Gastroesophageal sphincter (tissue), 4 donors: Measurements from ENCODE around the gene INO80B. TPM values are rescaled to one million over a fixed set of nuclear protein-coding genes. Genes with fewer than 3 reads are reported as not detected.
A peak's percentile ranks its signal among the peaks of the same experiment; 100 is the strongest.

Source experiments
- ATAC-seq: fragments of 150-250 bp; one replicate; pipeline ENCODE4 v1.9.1; 2016; ENCODE audit warnings: mild to moderate bottlenecking, moderate library complexity
- H3K27ac ChIP-seq, 4 donors: fragments of 200-600 bp; sonication (generic) in 3 of 4; 1 replicate in 3 of 4; 2 replicates in 1 of 4; pipeline ENCODE4 v1.5.1; 2016 to 2019
- H3K27me3 ChIP-seq: fragments of 200-600 bp; sonication (generic); one replicate; pipeline ENCODE4 v1.5.1; 2019
- H3K36me3 ChIP-seq, 2 donors: fragments of 200-600 bp; sonication (generic); one replicate each; pipeline ENCODE4 v1.5.1; 2019; ENCODE audit warnings: control low read depth in 1 of 2
- H3K4me1 ChIP-seq, 3 donors: fragments of 200-600 bp; sonication (generic); 1 replicate in 2 of 3; 2 replicates in 1 of 3; pipeline ENCODE4 v1.5.1; 2016 to 2019; ENCODE audit warnings: control low read depth in 2 of 3
- H3K4me3 ChIP-seq, 2 donors: fragments of 200-600 bp; sonication (generic); one replicate each; pipeline ENCODE4 v1.5.1; 2019; ENCODE audit warnings: mild to moderate bottlenecking in 1 of 2, moderate library complexity in 1 of 2
- H3K9me3 ChIP-seq, 3 donors: fragments of 200-600 bp; sonication (generic); one replicate each; pipeline ENCODE4 v1.5.1; 2017 to 2019; ENCODE audit warnings: control low read depth in 2 of 3
- EP300 ChIP-seq: sonication (generic); formaldehyde crosslinking; IDR thresholded peaks from one replicate; pipeline ENCODE4 v1.6.1; 2017; ENCODE audit warnings: antibody characterized with exemption, mild to moderate bottlenecking
- POLR2A ChIP-seq, 2 donors: fragments of 450-650 bp; IDR thresholded peaks; one replicate each; pipeline ENCODE4 v1.6.1; 2017; ENCODE audit warnings: antibody characterized with exemption in 2 of 2, mild to moderate bottlenecking in 2 of 2, moderate library complexity in 1 of 2
- POLR2AphosphoS5 ChIP-seq: sonication (generic); formaldehyde crosslinking; IDR thresholded peaks from one replicate; pipeline ENCODE4 v1.6.1; 2017; ENCODE audit warnings: antibody characterized with exemption
- WGBS, 2 donors: methylation state at CpG; one replicate each; pipeline ENCODE4 v1.1.5; 2018; ENCODE audit warnings: low coverage in 1 of 2; 5-methylcytosine and 5-hydroxymethylcytosine counted together
- total RNA-seq, 4 donors: library from RNA; depleted of rRNA; stranded (reverse); fragments of >200 nt; gene quantifications; one replicate each; pipeline ENCODE4 v1.1.0, GENCODE V29; 2016
- TF ChIP-seq, protein P1 (sequence below), 4 experiments: fragments of 200-600 bp in 2 of 4; fragments of 450-650 bp in 2 of 4; sonication (generic) in 1 of 4; IDR thresholded peaks; one replicate each; pipeline ENCODE4 v1.5.1; 2017 to 2019; ENCODE audit warnings: antibody characterized with exemption in 4 of 4, mild to moderate bottlenecking in 2 of 4, moderate library complexity in 2 of 4

Gene INO80B
- total RNA-seq, 4 donors from 2014 or later, result 14.3 to 26.4 (median 19.2) TPM

DNA sequence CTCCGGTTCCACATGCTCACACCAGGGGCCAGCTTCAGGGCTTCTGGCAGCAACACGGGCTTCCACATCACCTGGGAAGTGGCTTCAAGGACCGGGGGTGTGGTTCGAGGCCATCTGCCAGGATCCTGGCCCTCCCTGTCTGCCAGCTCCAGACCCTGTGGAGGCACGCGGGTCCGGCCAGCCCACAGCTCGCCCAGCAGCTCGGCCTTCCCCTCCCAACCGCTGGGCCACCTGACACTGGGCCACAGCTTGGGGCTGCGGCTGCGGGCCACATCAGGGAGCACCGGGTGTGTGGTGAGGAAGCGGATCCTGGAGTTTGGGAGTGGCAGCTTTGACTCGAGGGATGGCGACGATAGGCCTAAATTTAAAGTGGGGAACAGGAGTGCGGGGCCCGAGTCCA is 40.4 kb upstream of the INO80B start:
- H3K9me3 ChIP-seq, result no peaks in the 10 kb centered on the region
- no peaks in the 10 kb centered on the region for H3K27me3 ChIP-seq
- peak overlapping the region; percentile 36 to 61 for H3K4me3 ChIP-seq
- no peak for ATAC-seq
- H3K36me3 ChIP-seq, result no peaks in the 10 kb centered on the region
- WGBS, 2 donors, result 100% methylated on average over 1 of the region's 19 CpGs; no CpG with 5 or more reads in 1 of the 2 donors
- TF ChIP-seq POLR2A (IDR thresholded peaks at IDR 0.05) (no peak), EP300 (no peak)
- peak overlapping the region in 3 of 4 donors; percentile 54 to 68 (median 59) for H3K27ac ChIP-seq
- H3K4me1 ChIP-seq, result peaks cover 0 to 37% (median 9%) of the 10 kb centered on the region in 3 donors

DNA sequence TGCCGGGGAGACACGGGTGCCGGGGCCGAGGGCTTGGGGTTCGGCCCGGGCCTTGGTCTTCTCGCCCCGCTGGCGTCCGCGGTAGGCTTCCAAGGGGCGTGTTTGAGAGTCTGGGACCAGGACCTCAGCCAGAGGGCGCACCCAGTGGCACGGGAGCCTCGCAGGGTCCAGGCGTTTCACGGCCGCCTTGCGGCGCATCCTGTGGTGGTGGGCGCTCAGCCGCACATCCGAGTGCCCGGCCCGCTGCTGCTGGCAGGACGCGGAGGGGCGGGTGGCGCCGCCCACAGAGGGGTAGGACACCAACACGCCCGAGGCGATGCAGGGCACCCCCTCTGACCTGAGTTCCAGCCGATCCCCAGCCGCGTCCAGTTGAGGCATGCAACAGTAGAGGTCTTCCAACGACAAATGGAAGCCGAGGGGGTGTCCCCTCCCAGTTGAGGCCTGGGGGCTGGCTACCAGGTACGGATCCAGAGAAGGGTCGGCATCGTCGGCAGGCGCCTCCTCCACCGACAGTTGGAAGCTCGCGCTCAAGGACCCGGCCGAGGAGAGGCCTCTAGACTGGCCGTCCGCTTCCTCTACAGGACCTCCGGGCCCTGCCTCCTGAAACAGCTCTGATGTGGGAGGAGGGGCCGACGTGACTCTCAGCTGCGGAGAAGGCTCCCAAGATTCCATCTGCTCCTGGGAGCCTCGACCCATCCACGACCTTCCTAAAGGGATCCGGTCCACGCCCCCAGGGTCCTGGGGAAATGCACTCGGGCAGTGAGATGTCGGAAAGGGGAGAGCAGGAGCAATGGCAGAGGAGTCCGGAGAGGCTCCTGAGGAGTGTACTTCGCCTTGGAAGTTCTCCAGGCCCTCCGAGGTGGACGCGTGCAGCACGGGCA is 39.8 kb upstream of the INO80B start:
- TF ChIP-seq EP300, result no peak
- TF ChIP-seq POLR2A (IDR thresholded peaks at IDR 0.05), result no peak
- TF ChIP-seq POLR2AphosphoS5, result no peak
- TF ChIP-seq, protein P1, sequence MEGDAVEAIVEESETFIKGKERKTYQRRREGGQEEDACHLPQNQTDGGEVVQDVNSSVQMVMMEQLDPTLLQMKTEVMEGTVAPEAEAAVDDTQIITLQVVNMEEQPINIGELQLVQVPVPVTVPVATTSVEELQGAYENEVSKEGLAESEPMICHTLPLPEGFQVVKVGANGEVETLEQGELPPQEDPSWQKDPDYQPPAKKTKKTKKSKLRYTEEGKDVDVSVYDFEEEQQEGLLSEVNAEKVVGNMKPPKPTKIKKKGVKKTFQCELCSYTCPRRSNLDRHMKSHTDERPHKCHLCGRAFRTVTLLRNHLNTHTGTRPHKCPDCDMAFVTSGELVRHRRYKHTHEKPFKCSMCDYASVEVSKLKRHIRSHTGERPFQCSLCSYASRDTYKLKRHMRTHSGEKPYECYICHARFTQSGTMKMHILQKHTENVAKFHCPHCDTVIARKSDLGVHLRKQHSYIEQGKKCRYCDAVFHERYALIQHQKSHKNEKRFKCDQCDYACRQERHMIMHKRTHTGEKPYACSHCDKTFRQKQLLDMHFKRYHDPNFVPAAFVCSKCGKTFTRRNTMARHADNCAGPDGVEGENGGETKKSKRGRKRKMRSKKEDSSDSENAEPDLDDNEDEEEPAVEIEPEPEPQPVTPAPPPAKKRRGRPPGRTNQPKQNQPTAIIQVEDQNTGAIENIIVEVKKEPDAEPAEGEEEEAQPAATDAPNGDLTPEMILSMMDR (IDR thresholded peaks at IDR 0.05), result peak in 3 of 4 experiments; percentile 1 to 72 (median 34)
- peak overlapping the region; percentile 36 to 61 for H3K4me3 ChIP-seq
- peak; percentile 79 for ATAC-seq
- peaks cover 0 to 37% (median 9%) of the 10 kb centered on the region in 3 donors for H3K4me1 ChIP-seq
- 3% methylated on average over 10 of the region's 66 CpGs; no CpG with 5 or more reads in 1 of the 2 donors for WGBS, 2 donors
- H3K27me3 ChIP-seq, result no peaks in the 10 kb centered on the region
- H3K27ac ChIP-seq, result peak overlapping the region in 3 of 4 donors; percentile 54 to 68 (median 59)
- H3K9me3 ChIP-seq, result no peaks in the 10 kb centered on the region
- H3K36me3 ChIP-seq, result no peaks in the 10 kb centered on the region

DNA sequence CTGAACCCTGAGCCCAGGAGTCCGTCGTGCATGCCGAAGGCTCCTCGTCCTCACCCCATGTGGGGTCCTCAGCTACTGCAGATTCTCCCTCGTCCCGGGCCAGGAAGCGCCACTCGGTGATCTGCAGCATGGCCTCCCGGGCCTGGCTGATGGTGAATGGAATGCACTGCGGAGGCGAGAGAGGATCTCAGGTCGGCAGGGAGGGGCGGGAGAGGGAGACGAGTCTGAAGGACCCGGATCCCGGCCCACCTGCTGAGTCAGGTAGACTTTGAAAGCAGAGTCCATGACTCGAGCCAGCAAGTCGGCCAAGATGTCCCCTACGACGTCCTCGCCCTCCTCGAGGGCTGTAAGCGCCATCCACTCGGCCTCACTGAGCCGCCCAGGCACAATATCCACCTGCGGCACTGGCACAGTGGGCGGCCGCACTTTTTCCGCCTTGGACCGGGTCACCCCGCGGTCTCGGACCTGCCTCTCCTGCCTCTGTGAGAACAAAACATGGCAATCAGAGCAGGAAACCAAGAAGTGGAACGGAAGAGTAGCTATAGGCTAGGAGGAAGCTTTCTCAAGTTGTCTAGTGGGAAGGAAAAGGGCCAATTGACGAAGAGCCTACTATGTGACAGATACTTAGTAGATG is 39.0 kb upstream of the INO80B start:
- peak overlapping the region in 1 of 4 donors; percentile 54 for H3K27ac ChIP-seq

DNA sequence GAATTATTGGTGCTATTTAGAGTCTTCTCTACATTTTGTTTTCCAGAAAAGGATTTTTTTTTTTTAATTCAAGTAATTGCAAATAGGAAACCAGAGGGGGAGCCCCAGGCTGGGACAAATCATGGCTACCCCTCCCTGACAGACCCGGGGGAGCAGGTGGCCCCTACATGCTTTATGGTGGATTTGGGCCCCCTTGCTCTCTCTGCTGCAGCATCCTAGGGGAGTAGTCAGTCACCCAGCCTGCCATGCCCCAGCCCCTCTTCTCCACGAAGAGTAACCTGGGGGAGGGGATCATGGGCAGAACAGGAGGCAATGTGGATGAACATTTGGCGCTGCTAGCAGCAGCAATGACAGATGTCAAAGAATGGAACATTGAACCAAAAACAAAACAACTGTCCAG is 38.1 kb upstream of the INO80B start:
- ATAC-seq, result no peak
- WGBS, 2 donors, result 64 to 77% methylated on average over 3 of the region's 3 CpGs

More for the DNA sequence above, 39.0 kb upstream of the INO80B start:
- peaks cover 0 to 44% (median 9%) of the 10 kb centered on the region in 3 donors for H3K4me1 ChIP-seq
- no peaks in the 10 kb centered on the region for H3K27me3 ChIP-seq
- TF ChIP-seq POLR2A (IDR thresholded peaks at IDR 0.05), result no peak
- TF ChIP-seq, protein P1 (IDR thresholded peaks at IDR 0.05), result no peak
- TF ChIP-seq POLR2AphosphoS5, result no peak
- no peak for TF ChIP-seq EP300
- WGBS, 2 donors, result 46 to 93% methylated on average over 10 of the region's 35 CpGs
- H3K9me3 ChIP-seq, result no peaks in the 10 kb centered on the region
- no peak for ATAC-seq
- peak overlapping the region; percentile 36 to 61 for H3K4me3 ChIP-seq
- H3K36me3 ChIP-seq, result no peaks in the 10 kb centered on the region

DNA sequence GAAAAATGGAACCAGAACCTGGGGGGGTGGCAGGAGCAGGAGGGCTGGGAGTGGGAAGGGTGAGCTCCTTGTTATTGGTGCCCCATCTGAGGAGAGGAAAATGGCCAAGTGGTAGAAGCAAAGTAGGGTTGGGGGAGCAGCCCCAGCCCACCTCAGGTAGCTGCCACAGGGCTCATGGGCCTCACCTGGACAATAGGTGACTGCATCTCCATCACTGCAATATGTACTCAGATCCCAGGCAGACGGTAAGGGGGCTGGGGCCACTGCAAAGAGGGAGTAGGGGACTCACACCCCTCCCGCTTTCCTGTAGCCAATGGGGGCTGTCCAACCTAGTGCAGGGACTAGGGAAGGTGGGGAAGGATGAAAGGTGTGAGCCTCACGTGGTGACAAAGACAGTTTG is 37.7 kb upstream of the INO80B start:
- Histone ChIP-seq H3K27me3 (no peaks in the 10 kb centered on the region), H3K4me1 (peaks cover 0 to 53% (median 9%) of the 10 kb centered on the region in 3 donors), H3K36me3 (no peaks in the 10 kb centered on the region), H3K27ac (no peak overlapping the region), H3K9me3 (no peaks in the 10 kb centered on the region), H3K4me3 (no peak overlapping the region)
- WGBS, 2 donors, result 69 to 79% methylated on average over 2 of the region's 3 CpGs
- TF ChIP-seq POLR2A (IDR thresholded peaks at IDR 0.05) (no peak), POLR2AphosphoS5 (no peak)
- TF ChIP-seq, protein P1 (IDR thresholded peaks at IDR 0.05), result no peak
- no peak for ATAC-seq

More for the DNA sequence above, 38.1 kb upstream of the INO80B start:
- H3K36me3 ChIP-seq, result no peaks in the 10 kb centered on the region
- no peaks in the 10 kb centered on the region for H3K27me3 ChIP-seq
- TF ChIP-seq EP300, result no peak
- TF ChIP-seq POLR2AphosphoS5, result no peak
- TF ChIP-seq, protein P1 (IDR thresholded peaks at IDR 0.05), result no peak
- no peak for TF ChIP-seq POLR2A (IDR thresholded peaks at IDR 0.05)
- peaks cover 0 to 49% (median 9%) of the 10 kb centered on the region in 3 donors for H3K4me1 ChIP-seq
- H3K9me3 ChIP-seq, result no peaks in the 10 kb centered on the region
- no peak overlapping the region for H3K4me3 ChIP-seq
- no peak overlapping the region for H3K27ac ChIP-seq
